ENCODE measurements around the gene EVC.

DNA sequence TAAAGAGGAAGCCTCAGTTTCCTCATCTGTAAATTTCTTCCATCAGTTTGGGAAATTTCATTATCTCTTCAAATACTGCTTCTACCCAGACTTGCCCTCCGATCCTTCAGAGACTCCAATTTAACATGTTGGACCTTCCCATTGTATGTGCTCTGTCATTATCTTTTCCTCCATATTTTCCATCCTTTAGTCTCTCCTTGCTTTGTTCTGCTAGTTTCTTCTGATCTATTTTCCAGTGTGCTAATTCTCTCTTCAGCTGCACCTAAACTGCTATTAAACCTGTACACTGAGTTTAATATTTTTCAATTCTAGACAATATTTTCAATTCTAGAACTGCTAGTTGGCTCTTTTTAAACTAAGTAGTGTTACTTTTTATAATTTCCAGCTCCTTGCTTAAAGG, 65.5 kb downstream of the EVC start:
- TF ChIP-seq POLR2A (IDR thresholded peaks at IDR 0.05; ENCODE audit: control extremely low read depth in 1 of 2, low read depth in 2 of 2, low read length in 2 of 2) (no peak), CEBPB (IDR thresholded peaks at IDR 0.05; ENCODE audit: low read depth, low read length) (no peak), RFX5 (IDR thresholded peaks at IDR 0.05; ENCODE audit: borderline replicate concordance, low read depth, low read length) (no peak), EGR1 (IDR thresholded peaks at IDR 0.05; ENCODE audit: borderline replicate concordance, low read depth, low read length) (no peak), SP1 (IDR thresholded peaks at IDR 0.05; ENCODE audit: low read depth, low read length) (no peak), HDAC2 (IDR thresholded peaks at IDR 0.05; ENCODE audit: borderline replicate concordance in 1 of 2, low read depth in 2 of 2, low read length in 2 of 2) (no peak), TEAD4 (IDR thresholded peaks at IDR 0.05; ENCODE audit: low read depth, low read length) (no peak), POLR2AphosphoS5 (IDR thresholded peaks at IDR 0.05; ENCODE audit: low read depth, low read length) (no peak), JUND (IDR thresholded peaks at IDR 0.05; ENCODE audit: low read length) (no peak), MAFK (IDR thresholded peaks at IDR 0.05; ENCODE audit: low read depth, low read length) (no peak)
- TF ChIP-seq, protein P1, sequence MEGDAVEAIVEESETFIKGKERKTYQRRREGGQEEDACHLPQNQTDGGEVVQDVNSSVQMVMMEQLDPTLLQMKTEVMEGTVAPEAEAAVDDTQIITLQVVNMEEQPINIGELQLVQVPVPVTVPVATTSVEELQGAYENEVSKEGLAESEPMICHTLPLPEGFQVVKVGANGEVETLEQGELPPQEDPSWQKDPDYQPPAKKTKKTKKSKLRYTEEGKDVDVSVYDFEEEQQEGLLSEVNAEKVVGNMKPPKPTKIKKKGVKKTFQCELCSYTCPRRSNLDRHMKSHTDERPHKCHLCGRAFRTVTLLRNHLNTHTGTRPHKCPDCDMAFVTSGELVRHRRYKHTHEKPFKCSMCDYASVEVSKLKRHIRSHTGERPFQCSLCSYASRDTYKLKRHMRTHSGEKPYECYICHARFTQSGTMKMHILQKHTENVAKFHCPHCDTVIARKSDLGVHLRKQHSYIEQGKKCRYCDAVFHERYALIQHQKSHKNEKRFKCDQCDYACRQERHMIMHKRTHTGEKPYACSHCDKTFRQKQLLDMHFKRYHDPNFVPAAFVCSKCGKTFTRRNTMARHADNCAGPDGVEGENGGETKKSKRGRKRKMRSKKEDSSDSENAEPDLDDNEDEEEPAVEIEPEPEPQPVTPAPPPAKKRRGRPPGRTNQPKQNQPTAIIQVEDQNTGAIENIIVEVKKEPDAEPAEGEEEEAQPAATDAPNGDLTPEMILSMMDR (IDR thresholded peaks at IDR 0.05; ENCODE audit: control extremely low read depth in 1 of 3, insufficient read depth in 1 of 3, low read depth in 1 of 3, low read length in 3 of 3): no peak
- TF ChIP-seq, protein P2, sequence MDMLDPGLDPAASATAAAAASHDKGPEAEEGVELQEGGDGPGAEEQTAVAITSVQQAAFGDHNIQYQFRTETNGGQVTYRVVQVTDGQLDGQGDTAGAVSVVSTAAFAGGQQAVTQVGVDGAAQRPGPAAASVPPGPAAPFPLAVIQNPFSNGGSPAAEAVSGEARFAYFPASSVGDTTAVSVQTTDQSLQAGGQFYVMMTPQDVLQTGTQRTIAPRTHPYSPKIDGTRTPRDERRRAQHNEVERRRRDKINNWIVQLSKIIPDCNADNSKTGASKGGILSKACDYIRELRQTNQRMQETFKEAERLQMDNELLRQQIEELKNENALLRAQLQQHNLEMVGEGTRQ (IDR thresholded peaks at IDR 0.05; ENCODE audit: low read length): no peak

Data from H1 (cell line).